Measurements from ENCODE around the gene PDE1C. TPM values are rescaled to one million over a fixed set of nuclear protein-coding genes. Genes with fewer than 3 reads are reported as not detected.

PDE1C gene
- total and polyA plus RNA-seq, 9 donors, result 4.8 to 20.0 (median 11.8) TPM

GRCh38 chr7:32058002-32058401 is 12.2 kb downstream of the PDE1C start:
- DNase-seq, result no peak
- Histone ChIP-seq H3K9me3 (no peaks in the 10 kb centered on the region), H3K27me3 (no peaks in the 10 kb centered on the region), H3K27ac (no peak overlapping the region), H3K4me1 (ENCODE audit: insufficient read depth) (peaks cover 2% of the 10 kb centered on the region), H3K36me3 (no peaks in the 10 kb centered on the region), H3K4me3 (no peak overlapping the region)
- intact Hi-C loops (cut with DNase I), result no loop called here
- TF ChIP-seq CTCF (IDR thresholded peaks at IDR 0.05) (no peak), EP300 (IDR thresholded peaks at IDR 0.05) (no peak), POLR2A (IDR thresholded peaks at IDR 0.05) (no peak)
- 79 to 90% (median 87%) methylated on average over 5 of the region's 5 CpGs for WGBS, 3 donors

GRCh38 chr7:32056767-32057166 is 13.4 kb downstream of the PDE1C start:
- TF ChIP-seq POLR2A (IDR thresholded peaks at IDR 0.05), result no peak
- no peak for DNase-seq
- no peak overlapping the region for H3K27ac ChIP-seq
- intact Hi-C loops (cut with DNase I), result no loop called here
- WGBS, 3 donors, result 27 to 47% (median 30%) methylated on average over 1 of the region's 1 CpG
- no peaks in the 10 kb centered on the region for H3K36me3 ChIP-seq
- H3K4me1 ChIP-seq (ENCODE audit: insufficient read depth), result peaks cover 2% of the 10 kb centered on the region
- no peaks in the 10 kb centered on the region for H3K9me3 ChIP-seq
- no peak overlapping the region for H3K4me3 ChIP-seq
- no peaks in the 10 kb centered on the region for H3K27me3 ChIP-seq

- peaks cover 2% of the 10 kb centered on the region for H3K4me1 ChIP-seq (ENCODE audit: insufficient read depth)
- no peak for DNase-seq
- TF ChIP-seq POLR2A (IDR thresholded peaks at IDR 0.05), result no peak
- no peak for TF ChIP-seq CTCF (IDR thresholded peaks at IDR 0.05)
- no peak for TF ChIP-seq EP300 (IDR thresholded peaks at IDR 0.05)
- intact Hi-C loops (cut with DNase I), result no loop called here
- WGBS, 3 donors, result 91 to 100% (median 97%) methylated on average over 3 of the region's 3 CpGs
- no peaks in the 10 kb centered on the region for H3K36me3 ChIP-seq
- no peaks in the 10 kb centered on the region for H3K27me3 ChIP-seq
- no peaks in the 10 kb centered on the region for H3K9me3 ChIP-seq
- no peak overlapping the region for H3K4me3 ChIP-seq
- no peak overlapping the region for H3K27ac ChIP-seq
Observed at GRCh38 chr7:32053204-32053603, 17.0 kb downstream of the PDE1C start.

GRCh38 chr7:32051128-32051527 is 19.1 kb downstream of the PDE1C start:
- no peaks in the 10 kb centered on the region for H3K4me1 ChIP-seq (ENCODE audit: insufficient read depth)
- H3K36me3 ChIP-seq, result no peaks in the 10 kb centered on the region
- no peak overlapping the region for H3K27ac ChIP-seq
- WGBS, 3 donors, result 84 to 86% (median 84%) methylated on average over 5 of the region's 5 CpGs
- no peaks in the 10 kb centered on the region for H3K9me3 ChIP-seq
- TF ChIP-seq EP300 (IDR thresholded peaks at IDR 0.05) (no peak), POLR2A (IDR thresholded peaks at IDR 0.05) (no peak), CTCF (IDR thresholded peaks at IDR 0.05) (no peak)
- H3K4me3 ChIP-seq, result no peak overlapping the region
- intact Hi-C loops (cut with DNase I), result no loop called here
- no peak for DNase-seq
- H3K27me3 ChIP-seq, result no peaks in the 10 kb centered on the region

GRCh38 chr7:32049599-32049998 is 20.6 kb downstream of the PDE1C start:
- WGBS, 3 donors, result 61 to 63% (median 62%) methylated on average over 3 of the region's 3 CpGs
- intact Hi-C loops (cut with DNase I), result no loop called here

More at GRCh38 chr7:32049599-32049998, 20.6 kb downstream of the PDE1C start:
- Histone ChIP-seq H3K36me3 (no peaks in the 10 kb centered on the region), H3K27ac (no peak overlapping the region), H3K27me3 (no peaks in the 10 kb centered on the region), H3K9me3 (no peaks in the 10 kb centered on the region), H3K4me3 (no peak overlapping the region), H3K4me1 (ENCODE audit: insufficient read depth) (no peaks in the 10 kb centered on the region)
- DNase-seq, result no peak
- no peak for TF ChIP-seq POLR2A (IDR thresholded peaks at IDR 0.05)

All from ovary (tissue), 9 donors.